Stimulated activated CD8-positive, alpha-beta memory T cell treated with anti-CD3 and anti-CD28 coated beads, Interleukin-15, amount 100 ng/mL, for 4 hours (primary cell): Measurements from ENCODE around the gene NFYB.
"Not testable (repeated sequence)": the region's sequence is repeated elsewhere in the genome, so short reads cannot be mapped to it uniquely, and the experiment has no call there.

Experiments used
- DNase-seq, 2 donors: peaks; one replicate each; pipeline ENCODE4 v3.0.0-alpha.2; 2020; ENCODE audit warnings: low read depth in 2 of 2

Gene NFYB

DNA sequence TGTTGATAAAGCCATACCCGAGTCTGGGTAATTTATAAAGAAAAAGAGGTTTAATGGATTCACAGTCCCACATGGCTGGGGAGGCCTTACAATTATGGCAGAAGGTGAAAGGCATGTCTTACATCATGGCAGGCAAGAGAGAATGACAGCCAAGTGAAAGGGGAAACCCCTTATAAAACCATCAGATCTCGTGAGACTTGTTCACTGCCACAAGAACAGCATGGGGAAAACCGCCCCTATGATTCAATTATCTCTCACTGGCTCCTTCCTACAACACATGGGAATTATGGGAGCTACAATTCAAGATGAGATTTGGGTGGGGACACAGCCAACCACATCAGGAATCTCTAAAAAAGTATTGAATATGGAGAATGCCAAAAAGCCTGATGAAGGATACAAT is 25.0 kb upstream of the NFYB start:
- DNase-seq = not testable (repeated sequence)

DNA sequence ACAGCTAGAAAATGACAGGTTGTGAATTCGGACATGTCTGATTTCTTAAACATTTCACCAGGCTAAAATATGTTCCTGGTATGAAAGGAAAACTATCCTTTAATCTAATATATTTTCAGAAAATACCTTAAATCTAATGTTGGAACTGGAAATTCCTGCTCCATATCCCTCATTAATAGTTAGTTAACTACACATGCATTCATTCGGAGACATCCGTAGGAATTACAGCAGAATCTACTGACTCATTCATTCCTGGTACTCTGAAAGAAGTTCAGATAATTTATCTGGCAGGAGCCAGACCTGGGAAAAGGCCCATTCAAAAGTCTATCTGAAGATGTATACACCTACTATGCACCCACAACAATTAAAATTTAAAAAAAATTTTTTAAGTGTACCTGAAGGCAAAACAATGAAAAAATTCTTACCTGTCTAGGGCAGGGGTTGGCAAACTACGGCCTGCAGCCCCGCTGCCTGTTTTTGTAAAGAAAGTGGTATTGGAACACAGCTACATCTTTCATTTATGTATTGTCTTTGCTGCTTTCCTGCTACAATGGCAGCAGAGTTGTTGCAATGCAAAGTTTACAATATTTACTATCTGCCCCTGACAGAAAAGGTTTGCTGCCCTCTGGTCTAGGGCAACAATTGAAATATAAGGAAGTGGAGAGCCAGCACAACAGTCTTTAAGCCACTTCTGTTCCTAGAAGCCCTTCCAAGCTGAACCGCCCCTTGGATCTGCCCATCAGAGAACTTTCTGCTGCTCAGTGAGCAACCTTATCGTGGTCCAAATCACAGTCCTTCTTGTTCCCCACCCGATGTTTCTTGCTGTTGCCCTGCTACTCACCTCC is 17.9 kb upstream of the NFYB start:
- no peak for DNase-seq

DNA sequence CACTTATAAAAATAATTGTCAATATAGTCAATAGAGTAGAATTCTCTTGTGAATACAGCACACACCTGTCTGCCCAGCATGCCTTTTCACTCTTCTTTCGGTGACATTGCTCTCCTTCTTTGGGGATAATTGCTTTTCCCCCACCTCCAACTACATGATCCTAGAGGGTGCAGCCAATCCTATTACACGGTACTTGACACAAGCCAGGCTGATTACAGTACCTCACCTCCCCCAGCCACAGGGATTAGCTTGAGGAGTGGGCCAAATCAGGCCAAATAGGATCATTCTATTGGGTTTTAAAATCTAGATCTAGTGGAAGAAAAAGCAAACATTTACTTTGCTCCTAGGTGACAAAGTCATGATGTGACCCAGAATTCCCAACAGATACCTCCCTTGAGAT is 16.8 kb upstream of the NFYB start:
- no peak for DNase-seq

DNA sequence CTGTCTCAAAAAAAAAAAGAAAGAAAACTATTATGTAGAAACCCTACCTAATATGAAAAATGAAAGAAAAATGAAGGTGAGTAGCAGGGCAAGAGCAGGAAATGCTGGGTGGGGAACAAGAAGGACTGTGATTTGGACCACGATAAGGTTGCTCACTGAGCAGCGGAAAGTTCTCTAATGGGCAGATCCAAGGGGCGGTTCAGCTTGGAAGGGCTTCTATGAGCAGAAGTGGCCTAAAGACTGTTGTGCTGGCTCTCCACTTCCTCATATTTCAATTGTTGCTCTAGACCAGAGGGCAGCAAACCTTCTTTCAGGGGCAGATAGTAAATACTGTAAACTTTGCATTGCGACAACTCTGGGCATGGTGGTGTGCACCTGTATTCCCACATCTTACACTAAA is 16.3 kb upstream of the NFYB start:
- DNase-seq = no peak

DNA sequence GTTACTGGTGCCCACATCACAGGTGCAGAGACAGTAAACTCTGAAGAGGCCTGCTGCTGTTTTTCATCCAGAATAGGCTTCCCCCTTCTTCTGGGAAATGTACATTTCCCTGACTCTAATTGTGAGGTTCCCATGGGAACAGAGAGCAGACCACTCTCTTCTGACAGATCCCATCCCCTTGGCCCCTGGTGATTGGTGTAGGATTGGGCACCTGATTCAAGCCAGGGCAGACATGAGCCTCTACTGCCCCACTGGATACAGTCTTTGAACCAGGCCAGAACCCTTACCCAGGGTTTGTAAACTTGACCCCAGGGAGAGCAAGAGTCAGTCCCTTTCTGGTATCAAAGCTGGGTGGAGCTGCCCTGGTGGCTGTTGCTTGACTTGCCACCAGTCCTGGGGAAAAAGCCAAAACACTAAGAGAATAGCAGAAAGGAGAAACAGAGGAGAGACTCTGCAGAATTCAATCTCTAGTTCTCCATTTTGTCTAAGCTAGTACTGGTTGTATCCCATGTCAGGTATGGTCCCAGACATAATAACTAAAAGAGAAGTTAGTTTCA is 14.8 kb upstream of the NFYB start:
- DNase-seq = no peak

DNA sequence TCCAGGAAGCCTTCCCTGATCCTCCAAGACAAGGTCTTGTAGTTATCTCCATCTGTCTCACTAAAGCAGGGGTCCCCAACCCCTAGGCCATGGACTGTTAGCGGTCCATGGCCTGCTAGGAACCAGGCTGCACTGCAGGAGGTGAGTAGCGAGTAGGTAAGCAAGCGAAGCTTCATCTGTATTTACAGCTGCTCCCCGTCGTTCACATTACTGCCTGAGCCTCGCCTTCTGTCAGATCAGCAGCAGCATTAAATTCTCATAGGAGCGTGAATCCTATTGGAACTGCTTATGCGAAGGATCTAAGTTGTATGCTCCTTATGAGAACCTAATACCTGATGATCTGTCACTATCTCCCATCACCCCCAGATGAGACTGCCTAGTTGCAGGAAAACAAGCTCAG is 12.4 kb upstream of the NFYB start:
- DNase-seq = no peak

DNA sequence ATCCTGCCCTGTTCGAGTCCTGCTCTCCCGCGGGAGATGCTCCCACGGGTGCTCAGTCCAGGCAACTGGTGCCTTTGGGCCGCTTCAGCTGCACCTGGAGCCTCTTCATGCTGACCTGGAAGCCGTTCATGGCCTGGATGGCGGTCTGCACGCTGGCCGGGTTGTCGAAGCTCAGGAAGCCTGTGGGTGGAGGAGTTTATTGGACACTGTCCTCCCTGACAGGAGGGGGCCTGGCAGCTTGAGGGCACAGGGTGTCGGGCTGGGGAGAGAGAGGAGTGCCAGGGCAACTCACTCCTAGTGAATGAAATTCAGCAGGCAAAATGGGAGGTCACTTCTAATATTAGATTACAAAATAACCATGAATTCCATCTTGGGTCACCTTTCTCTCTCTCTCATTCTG is 9.3 kb upstream of the NFYB start:
- no peak for DNase-seq

DNA sequence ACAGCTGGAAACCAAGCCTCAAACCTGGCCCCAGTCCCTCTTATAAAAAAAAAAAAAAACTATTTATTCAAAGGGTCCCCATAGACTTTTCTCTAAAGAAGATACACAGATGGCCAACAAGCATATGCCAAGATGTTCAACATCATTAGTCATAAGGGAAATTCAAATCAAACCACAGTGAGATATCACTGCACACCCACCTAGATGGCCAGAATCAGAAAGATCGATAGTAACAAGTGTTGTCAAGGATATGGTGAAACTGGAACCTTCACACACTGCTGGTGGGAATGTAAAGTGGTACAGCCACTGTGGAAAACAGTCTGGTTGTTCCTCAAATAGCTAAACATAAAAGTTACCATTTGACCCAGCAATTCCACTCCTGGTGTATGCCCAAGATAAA is 5.9 kb upstream of the NFYB start:
- DNase-seq = no peak

DNA sequence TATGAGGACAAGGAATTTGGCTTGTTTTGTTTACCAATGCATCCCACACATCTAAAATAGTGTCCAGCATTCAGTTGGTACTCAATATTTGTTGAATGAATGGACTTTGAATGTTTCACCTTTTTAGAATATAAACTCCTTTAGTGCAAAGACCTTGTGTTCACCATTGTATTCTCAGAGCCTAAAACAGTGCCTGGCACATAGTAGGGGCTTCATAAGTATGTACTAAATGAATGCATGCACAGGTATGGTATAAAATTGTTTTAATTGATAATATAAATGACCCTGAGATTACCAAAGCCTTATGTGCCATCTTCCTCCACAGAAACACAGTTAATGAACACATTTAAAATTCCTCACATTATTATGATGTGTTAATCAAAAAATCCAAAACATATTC is 5.0 kb upstream of the NFYB start:
- no peak for DNase-seq

DNA sequence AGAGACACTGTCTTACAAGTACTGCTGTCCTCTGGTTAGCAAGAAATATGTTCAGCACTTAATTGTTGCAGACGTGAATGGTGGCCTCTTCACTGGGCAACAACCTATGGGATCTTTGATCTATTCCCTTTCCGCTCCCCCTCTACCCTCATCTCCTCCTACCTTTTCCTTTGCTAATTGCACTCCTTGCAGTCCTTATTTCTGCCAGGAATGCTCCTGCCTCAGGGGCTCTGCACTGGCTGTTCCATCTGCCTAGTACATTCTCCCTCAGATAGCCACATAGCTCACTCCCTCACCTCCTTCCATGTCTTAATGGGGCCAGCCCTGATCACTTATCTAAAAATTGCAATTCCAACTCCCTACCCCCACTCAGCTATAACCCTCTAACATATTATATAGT is 4.5 kb upstream of the NFYB start:
- no peak for DNase-seq

DNA sequence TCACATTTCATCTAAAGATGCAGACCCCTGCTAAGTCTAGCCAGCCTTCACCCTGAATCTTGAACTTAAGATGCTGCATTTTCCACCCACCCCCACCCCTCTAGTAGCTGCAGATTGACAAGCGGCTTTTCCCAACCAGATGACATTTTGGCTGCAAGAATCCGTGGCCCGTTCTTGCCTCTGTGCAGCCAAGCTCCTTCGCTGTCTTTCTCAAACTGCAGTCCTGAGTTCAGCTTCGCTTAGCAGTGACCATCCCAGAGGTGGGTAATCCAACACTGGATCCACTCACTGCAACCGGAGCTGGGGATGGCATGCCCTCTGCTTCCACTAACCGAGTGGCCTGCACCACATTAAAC is 765 bp upstream of the NFYB start:
- DNase-seq = no peak

DNA sequence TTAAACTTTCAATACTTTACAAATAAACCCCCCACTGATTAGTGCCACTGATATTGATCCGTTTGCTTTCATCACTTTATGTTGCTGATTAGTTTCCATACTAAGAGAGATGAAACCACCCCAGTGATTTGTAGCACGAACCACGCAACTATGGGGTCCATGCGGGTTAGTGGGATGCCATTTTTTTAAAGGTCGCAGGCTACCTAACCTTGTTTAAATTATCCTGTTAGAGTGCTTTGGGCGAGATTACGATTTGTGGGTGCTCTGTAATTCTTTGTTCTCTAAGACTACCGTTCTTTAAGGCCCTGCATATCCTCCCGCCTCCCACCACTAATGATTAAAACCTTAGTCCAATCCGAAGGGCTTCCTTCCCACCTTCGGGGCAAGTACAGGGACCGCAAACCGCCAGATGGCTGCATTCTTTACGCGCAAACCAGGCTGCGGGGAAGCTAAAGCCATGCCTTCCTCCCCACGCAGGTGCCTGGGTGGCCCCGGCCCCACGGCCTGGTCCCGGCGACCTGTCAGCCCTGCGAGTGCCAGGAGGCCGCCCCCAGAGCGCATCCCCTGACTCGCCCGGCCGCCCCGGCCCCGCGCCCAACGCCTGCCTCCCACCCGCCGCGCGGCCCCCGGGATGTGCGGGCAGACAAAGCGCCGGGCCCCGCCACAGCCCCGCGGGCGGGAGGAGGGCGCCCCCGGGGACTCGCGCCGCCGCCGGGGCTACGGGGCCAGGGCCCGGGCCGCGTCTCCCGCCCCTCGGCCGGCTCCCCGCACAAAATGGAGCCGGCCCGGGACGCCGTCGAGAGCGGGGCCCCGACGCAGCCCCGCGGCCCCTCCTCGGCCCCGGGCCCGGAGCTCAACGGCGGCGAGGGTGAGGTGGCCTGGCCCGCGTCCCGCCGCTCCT is 759 bp downstream of the NFYB start:
- peak; percentile 19 to 20 for DNase-seq

DNA sequence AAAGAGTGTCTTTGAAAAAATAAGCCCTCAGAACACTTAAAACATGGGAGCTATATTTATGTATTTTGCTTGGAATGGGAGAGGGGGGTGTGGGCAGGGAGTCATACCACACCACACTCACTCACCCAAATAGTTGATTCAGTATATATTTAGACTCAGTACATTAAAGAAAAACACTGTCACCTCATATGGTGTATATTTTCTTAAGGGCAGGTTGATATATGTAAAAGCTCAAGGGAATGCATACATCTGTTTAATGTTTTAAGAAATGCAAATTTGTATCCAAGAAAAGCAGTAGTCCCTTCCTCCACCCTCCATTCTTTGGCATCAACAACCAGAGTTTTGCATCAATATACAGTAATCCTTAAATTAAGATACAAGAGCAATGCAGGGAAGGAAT is 1.4 kb downstream of the NFYB start:
- no peak for DNase-seq

DNA sequence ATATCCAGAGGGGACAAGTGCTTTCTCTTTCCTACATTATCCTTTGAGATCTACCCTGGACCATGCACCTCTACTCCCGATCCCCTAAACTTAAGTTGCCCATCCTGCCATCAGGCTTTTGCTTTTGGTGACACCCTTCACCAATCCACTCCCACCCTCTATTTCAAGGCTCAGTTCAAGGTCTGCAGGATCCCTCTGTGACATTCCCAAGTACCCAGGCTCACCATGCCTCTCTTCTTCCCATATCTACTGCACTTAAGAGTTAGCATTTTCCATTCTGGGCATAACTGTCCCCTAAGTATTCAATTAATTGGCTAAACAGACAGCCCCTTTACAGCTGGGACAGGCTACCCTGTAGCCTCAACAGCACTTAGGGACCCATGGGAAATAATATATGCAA is 3.1 kb downstream of the NFYB start:
- DNase-seq = no peak

DNA sequence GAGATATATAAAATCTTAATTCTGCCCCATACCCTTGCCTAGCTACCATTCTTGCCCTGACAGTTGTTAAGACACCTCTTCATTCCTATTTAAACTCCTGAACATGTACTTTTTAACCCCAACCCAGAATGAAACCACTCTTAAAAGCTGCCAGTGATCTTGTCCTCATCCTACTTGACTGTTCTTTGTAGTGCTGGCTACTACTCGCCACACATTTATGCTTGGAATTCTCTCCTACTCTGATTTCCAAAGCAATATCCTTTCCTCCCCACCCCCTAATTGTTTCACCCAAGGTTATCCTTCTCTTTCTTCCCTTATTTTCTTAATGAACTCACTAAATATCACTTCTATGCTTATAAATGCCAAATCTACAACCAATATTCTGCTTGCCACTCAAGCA is 4.1 kb downstream of the NFYB start:
- no peak for DNase-seq

DNA sequence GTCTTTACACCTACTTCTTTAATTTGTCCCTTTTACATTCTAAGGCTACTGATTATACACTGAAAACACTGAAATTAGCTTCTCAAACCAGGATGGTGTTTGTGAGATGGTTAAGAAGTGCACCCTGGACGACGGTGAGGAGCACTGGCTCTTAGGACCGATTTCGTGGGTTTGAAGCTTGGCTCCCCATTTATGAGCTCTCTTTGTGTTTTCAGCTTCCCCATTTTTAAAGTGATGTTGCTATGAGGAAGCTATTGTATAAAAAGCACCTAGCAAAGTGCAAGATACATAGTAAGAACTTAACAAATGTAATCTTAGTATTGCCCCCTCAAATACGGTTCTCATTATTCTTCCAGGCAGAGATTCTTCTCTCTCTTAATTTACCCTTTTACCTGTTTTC is 4.7 kb downstream of the NFYB start:
- DNase-seq = no peak

DNA sequence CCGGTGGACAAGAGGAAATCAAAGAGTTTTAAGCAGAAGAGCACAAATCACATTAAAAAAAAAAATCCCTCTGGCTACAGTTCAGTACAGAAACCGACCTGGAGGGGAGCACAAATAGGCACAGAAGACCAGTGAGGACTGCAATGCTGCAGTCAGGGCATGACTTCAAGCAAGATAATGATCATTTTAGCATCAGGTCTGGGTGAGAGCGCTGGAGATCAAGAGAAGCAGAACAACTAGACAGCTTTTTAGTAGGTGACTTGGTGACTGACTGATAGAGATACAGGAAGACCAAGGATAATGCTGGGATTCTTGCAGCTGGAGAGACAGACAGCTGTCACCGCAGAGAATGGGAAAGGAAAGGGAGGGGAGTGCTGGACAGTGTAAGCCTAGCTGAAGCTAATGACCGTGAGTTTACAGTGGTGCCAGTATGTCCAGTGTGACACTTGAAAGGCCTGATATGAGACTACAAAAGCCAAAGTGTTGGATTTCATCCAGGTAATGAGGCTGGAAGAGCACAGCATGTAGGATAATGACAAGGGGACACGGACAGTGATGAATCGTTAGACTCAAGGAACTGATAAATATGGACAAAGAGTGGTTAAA is 5.6 kb downstream of the NFYB start:
- no peak for DNase-seq

DNA sequence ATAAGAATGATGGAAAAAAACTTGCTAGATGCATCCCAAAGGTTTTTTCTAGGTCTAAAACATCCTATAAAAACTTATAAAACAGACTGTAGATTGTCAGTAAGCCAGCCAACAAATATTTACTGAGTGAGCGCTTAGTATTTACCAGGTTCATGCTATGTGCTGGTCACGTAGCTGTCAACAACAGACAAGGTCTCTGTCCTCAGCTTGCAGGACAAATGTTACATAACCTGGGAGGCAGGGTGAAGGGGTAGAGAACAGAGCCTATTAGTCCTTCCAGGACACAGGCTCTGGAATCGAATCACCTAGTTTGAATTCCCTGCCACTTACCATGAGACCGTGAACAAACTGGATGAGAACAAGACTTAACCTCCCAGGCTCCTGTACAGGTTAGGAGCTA is 6.4 kb downstream of the NFYB start:
- no peak for DNase-seq

DNA sequence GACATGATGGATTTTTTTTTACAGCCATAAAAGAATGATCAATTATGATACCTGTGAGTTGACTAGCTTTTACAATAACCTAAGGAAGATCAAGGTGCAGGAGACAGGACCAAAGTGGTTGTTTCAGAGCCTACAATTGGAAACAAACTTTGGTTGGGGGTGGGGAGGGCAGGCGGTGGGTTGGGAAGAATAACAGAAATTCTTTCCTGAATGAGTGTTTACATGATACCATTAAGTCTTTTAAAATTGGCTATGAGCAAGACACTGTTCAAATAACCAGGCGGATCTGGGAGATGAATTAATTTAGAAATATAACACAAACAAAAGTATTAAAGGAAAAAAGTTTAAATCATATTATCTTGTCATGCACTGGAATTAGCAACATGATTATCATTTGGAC is 7.2 kb downstream of the NFYB start:
- DNase-seq = no peak

DNA sequence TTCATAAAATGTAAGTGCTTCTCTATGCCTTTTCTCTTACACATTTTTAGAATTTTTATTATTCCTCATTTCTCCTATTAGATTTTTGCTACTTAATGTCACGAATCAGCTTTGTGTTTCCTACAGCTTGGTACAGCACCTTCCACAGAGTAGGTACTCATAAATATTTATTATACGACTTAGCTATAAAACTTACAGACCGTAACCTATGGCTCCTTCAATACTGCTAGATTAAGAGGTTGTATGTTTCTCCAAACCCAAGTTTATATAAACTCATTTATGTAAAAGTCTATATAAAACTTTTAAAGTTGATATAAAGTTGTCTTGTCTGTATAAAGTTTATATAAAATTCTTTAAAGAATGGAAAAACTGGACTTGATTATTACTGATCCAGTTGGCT is 11.5 kb downstream of the NFYB start:
- DNase-seq = no peak

DNA sequence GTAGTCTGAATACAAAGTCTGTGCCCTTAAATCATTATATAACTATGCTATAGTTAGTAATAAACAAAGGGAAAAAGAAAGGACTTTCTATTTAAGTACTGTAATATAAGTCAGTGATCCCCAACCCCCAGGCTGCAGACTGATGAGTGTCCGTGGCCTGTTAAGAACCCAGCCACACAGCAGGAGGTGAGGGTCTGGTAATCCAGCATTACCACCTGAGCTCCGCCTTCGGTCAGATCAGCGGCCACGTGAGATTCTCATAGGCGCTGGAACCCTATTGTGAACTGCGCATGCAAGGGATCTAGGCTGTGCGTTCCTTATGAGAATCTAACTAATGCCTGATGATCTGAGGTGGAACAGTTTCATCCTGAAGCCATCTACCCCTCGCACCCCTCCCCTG is 15.7 kb downstream of the NFYB start:
- DNase-seq = no peak

DNA sequence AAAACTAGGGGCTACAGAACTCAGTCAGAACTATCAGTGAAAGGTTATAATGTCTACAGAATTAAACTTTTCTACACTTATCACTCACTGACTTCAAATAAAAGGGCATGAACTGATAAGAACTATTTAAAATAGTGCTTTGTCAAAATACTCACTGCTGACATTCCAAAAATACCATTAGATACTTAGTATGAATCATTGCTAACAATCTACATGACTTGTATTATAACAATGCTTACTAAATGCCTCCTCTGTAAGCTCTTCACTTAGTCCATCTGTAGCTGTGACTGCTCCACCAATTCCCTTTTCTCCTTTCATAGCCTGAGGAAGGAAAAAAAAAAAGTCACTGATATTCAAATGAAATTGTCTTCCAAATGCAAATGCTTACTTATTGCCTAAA is 17.0 kb downstream of the NFYB start:
- no peak for DNase-seq

DNA sequence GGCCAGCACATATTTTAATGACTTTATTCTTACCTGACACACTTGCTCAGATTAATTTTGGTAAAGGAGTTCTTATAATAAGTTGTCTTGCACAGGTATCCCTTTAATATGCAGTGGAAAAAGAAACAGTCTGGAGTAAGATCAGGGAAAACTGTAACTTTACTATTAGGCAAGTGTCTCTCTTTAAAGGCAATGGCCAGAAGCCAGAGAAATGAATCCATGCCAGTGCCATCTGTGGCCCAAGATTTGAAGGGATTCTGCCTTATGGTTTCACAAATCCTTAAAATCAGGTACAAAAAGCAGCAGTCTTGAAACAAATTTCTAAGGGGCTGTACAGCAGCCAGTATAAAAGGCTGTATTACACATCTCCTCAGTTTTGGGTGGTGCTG is 22.4 kb downstream of the NFYB start:
- DNase-seq = no peak
